Breast epithelium (tissue), 4 donors: Measurements from ENCODE around the gene ME3. TPM values are rescaled to one million over a fixed set of nuclear protein-coding genes. Genes with fewer than 3 reads are reported as not detected.

Source experiments
- DNase-seq, 2 donors: peaks; one replicate each; pipeline ENCODE4 v3.0.0-alpha.2; 2019; ENCODE audit warnings: low spot score in 2 of 2
- H3K27ac ChIP-seq, 2 donors: fragments of 200-600 bp; sonication (generic) in 1 of 2; one replicate each; pipeline ENCODE4 v1.5.1; 2016 to 2019; ENCODE audit warnings: mild to moderate bottlenecking in 1 of 2
- H3K27me3 ChIP-seq, 2 donors: fragments of 200-600 bp; sonication (generic) in 1 of 2; one replicate each; pipeline versions ENCODE4 v1.5.1 to v1.6.0; 2017 to 2019; ENCODE audit warnings: control low read depth in 1 of 2, mild to moderate bottlenecking in 1 of 2
- H3K36me3 ChIP-seq: fragments of 200-600 bp; one replicate; pipeline ENCODE4 v1.5.1; 2019
- H3K4me1 ChIP-seq, 2 donors: fragments of 200-600 bp; sonication (generic); one replicate each; pipeline ENCODE4 v1.5.1; 2016 to 2019; ENCODE audit warnings: control low read depth in 1 of 2
- H3K4me3 ChIP-seq, 3 donors: fragments of 200-600 bp; sonication (generic); 1 replicate in 2 of 3; 2 replicates in 1 of 3; pipeline ENCODE4 v1.5.1; 2016 to 2019; ENCODE audit warnings: mild to moderate bottlenecking in 3 of 3, moderate library complexity in 2 of 3
- H3K9me3 ChIP-seq, 2 donors: fragments of 200-600 bp; sonication (generic) in 1 of 2; one replicate each; pipeline ENCODE4 v1.5.1; 2016 to 2019; ENCODE audit warnings: control low read depth in 1 of 2
- POLR2A ChIP-seq: fragments of 450-650 bp; IDR thresholded peaks from one replicate; pipeline ENCODE4 v1.6.1; 2016; ENCODE audit warnings: antibody characterized with exemption, mild to moderate bottlenecking, moderate library complexity
- POLR2AphosphoS5 ChIP-seq, 3 donors: sonication (generic); formaldehyde crosslinking; IDR thresholded peaks; one replicate each; pipeline ENCODE4 v1.6.1; 2017; ENCODE audit warnings: antibody characterized with exemption in 3 of 3
- intact Hi-C: fragments of 100-400 bp; cut with DNase I; formaldehyde crosslinking; loops from one replicate; pipeline ENCODE4 v1.15.1; 2023; ENCODE audit warnings: low total_unique reads
- total RNA-seq, 3 donors: library from RNA; depleted of rRNA; stranded (reverse); fragments of >200 nt; gene quantifications; one replicate each; pipeline ENCODE4 v1.1.0, GENCODE V29; 2016
- TF ChIP-seq, protein P1 (sequence below), 3 donors: fragments of 450-650 bp; IDR thresholded peaks; one replicate each; pipeline ENCODE4 v1.5.1; 2016 to 2017; ENCODE audit warnings: antibody characterized with exemption in 3 of 3, mild to moderate bottlenecking in 3 of 3, moderate library complexity in 3 of 3

The ME3 gene
- total RNA-seq, 3 donors from 2014 or later: 53.0 to 68.5 (median 56.3) TPM

- DNase-seq: no peak
- Histone ChIP-seq H3K9me3 (no peaks in the 10 kb centered on the region), H3K4me1 (peaks cover 0 to 10% of the 10 kb centered on the region in 2 donors), H3K27ac (no peak overlapping the region), H3K27me3 (no peaks in the 10 kb centered on the region), H3K36me3 (no peaks in the 10 kb centered on the region), H3K4me3 (no peak overlapping the region)
- intact Hi-C loops: no loop called here
- no peak for TF ChIP-seq POLR2A
- TF ChIP-seq, protein P1, sequence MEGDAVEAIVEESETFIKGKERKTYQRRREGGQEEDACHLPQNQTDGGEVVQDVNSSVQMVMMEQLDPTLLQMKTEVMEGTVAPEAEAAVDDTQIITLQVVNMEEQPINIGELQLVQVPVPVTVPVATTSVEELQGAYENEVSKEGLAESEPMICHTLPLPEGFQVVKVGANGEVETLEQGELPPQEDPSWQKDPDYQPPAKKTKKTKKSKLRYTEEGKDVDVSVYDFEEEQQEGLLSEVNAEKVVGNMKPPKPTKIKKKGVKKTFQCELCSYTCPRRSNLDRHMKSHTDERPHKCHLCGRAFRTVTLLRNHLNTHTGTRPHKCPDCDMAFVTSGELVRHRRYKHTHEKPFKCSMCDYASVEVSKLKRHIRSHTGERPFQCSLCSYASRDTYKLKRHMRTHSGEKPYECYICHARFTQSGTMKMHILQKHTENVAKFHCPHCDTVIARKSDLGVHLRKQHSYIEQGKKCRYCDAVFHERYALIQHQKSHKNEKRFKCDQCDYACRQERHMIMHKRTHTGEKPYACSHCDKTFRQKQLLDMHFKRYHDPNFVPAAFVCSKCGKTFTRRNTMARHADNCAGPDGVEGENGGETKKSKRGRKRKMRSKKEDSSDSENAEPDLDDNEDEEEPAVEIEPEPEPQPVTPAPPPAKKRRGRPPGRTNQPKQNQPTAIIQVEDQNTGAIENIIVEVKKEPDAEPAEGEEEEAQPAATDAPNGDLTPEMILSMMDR (IDR thresholded peaks at IDR 0.05): no peak
These were observed 154.2 kb downstream of the ME3 start for GRCh38 chr11:86518211-86518610.

DNA sequence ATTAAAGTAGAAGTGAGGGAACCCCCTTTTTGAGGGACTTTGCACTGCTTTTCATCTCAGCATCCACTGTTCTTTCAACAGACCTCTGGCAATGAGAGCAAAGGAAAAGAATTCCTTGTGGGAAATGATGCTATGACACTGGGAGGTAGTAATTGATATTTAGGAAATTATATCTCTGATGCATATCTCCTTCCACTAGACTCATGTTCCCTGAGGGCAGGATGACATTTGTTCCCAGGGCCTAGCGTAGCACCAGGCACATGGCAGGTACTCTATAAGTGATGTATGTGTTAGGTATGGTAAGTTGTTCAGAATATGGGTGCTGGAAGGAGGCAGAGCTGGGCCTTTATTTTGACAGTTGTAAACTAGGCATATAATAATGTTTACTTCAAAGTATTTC is 154.9 kb downstream of the ME3 start:
- Histone ChIP-seq H3K9me3 (no peaks in the 10 kb centered on the region), H3K27me3 (no peaks in the 10 kb centered on the region), H3K4me3 (no peak overlapping the region), H3K36me3 (no peaks in the 10 kb centered on the region), H3K27ac (no peak overlapping the region), H3K4me1 (peaks cover 0 to 10% of the 10 kb centered on the region in 2 donors)
- TF ChIP-seq POLR2A (no peak), POLR2AphosphoS5 (IDR thresholded peaks at IDR 0.05) (no peak)
- TF ChIP-seq, protein P1 (IDR thresholded peaks at IDR 0.05): no peak
- intact Hi-C loops: no loop called here
- DNase-seq: no peak

DNA sequence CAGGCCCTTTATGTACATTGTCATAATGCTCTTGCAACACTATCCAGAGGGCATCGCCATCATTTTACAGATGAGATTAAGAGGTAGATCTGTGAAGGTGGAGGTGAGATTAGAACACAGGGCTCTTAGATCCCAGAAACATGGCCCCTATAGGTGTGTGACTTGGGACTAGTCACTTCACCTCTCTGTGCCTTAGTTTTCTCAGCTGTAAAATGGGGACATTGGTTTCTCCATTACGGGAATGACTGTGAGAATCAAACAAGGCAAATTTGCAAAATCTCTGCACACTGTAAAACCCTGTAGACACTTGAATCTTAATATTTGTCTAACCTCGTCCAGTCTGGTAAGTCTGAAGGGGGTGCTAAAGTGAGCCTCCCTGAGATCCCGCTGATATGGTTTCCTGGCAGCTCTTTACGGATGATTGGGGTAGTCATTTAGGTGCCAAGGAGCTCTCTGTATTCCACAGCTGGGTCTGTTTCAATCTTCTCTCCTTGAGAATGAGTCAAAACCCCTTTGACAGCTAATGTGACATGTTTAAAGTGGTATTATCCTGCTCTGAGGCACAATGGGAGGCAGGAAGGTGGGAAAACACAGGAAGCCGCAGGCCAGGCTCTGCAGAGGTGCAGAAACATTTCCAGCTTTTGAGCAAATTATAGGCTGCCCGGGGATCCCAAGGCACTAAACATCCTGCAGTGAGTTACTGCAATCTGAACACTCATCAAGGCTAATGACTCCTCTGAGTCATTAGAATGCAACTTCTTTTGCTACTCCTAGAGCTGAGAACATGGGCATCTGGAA is 156.9 kb downstream of the ME3 start:
- intact Hi-C loops: no loop called here
- no peak for TF ChIP-seq POLR2AphosphoS5 (IDR thresholded peaks at IDR 0.05)
- TF ChIP-seq, protein P1 (IDR thresholded peaks at IDR 0.05): no peak
- no peak for TF ChIP-seq POLR2A
- no peaks in the 10 kb centered on the region for H3K27me3 ChIP-seq

GRCh38 chr11:86514453-86514852 is 158.0 kb downstream of the ME3 start:
- no peak overlapping the region for H3K4me3 ChIP-seq
- H3K9me3 ChIP-seq: no peaks in the 10 kb centered on the region
- intact Hi-C loops: no loop called here
- no peak overlapping the region for H3K27ac ChIP-seq
- DNase-seq: no peak
- TF ChIP-seq, protein P1 (IDR thresholded peaks at IDR 0.05): no peak
- no peak for TF ChIP-seq POLR2A
- no peak for TF ChIP-seq POLR2AphosphoS5 (IDR thresholded peaks at IDR 0.05)
- H3K4me1 ChIP-seq: peaks cover 0 to 3% of the 10 kb centered on the region in 2 donors
- H3K36me3 ChIP-seq: no peaks in the 10 kb centered on the region
- no peaks in the 10 kb centered on the region for H3K27me3 ChIP-seq

More for the DNA sequence above, 156.9 kb downstream of the ME3 start:
- peaks cover 0 to 10% of the 10 kb centered on the region in 2 donors for H3K4me1 ChIP-seq
- no peak overlapping the region for H3K27ac ChIP-seq
- no peak overlapping the region for H3K4me3 ChIP-seq
- no peak for DNase-seq
- H3K9me3 ChIP-seq: no peaks in the 10 kb centered on the region
- H3K36me3 ChIP-seq: no peaks in the 10 kb centered on the region

DNA sequence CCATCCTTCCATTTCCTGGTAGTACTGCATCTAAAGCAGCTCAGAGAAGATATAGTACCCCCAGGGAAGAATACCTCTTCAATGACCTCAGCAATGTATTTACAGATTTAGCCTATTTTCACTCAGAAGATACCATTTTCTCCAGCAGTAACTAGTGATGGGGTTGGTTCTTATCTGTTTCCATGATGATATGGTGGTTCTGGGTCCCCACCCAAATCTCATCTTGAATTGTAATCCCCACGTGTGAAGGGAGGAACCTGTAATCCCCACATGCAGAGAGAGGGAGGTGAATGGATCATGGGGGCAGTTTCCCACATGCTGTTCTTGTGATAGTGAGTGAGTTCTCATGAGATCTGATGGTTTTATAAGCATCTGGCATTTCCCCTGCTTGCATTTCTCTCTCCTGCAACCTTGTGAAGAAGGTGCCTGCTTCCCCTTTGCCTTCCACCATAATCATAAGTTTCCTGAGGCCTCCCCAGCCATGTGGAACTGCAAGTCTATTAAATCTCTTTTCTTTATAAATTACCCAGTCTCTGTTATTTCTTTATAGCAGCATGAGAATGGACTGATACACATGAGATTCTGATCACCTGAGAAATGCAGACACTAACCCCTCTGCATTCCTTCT is 158.6 kb downstream of the ME3 start:
- Histone ChIP-seq H3K9me3 (no peaks in the 10 kb centered on the region), H3K27ac (no peak overlapping the region), H3K4me1 (no peaks in the 10 kb centered on the region), H3K4me3 (no peak overlapping the region), H3K36me3 (no peaks in the 10 kb centered on the region), H3K27me3 (no peaks in the 10 kb centered on the region)
- no peak for DNase-seq
- intact Hi-C loops: no loop called here
- TF ChIP-seq POLR2A: no peak
- TF ChIP-seq, protein P1 (IDR thresholded peaks at IDR 0.05): no peak
- TF ChIP-seq POLR2AphosphoS5 (IDR thresholded peaks at IDR 0.05): no peak
